Ramos (cell line): ENCODE data around the gene GOLT1A.
"Not testable (repeated sequence)": the region's sequence is repeated elsewhere in the genome, so short reads cannot be mapped to it uniquely, and the experiment has no call there.

Experiments used
- in situ Hi-C: fragments of 300-500 bp; cut with MboI; formaldehyde crosslinking; loops from one replicate; pipeline ENCODE4 v1.14.3; 2022; ENCODE audit warnings: low sequenced_read_pairs; ENCODE audit not compliant: unreplicated experiment

The GOLT1A gene

DNA sequence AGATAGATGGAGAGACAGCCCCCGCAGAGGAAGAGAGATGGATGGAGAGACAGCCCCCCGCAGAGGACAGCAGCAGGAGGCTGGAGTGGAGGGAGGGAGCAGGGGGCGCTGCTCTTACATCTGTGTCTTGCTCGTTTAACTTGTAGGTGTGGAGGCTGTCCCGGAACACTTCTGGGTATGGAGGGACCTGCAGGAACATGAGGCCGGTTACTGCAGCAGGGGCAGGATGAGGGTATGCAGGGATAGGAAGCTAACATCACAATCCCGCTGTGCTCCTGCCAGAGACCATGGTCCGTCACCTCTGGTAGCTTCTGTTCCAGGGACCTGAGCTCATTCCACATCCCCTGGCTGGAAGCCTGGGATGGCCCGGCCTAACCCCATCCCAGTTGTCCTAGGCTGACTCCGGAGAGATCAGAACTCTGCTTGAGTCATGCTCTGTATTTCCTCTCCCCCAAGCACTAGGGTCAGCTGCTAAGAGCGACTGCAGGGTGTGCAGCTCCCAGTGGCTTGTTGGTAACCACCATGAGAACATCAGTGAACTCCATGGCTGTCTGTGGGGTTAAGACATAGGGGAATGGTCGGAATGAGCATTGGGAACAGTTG lies 36.7 kb upstream of the GOLT1A start:
- in situ Hi-C loops: no loop called here

DNA sequence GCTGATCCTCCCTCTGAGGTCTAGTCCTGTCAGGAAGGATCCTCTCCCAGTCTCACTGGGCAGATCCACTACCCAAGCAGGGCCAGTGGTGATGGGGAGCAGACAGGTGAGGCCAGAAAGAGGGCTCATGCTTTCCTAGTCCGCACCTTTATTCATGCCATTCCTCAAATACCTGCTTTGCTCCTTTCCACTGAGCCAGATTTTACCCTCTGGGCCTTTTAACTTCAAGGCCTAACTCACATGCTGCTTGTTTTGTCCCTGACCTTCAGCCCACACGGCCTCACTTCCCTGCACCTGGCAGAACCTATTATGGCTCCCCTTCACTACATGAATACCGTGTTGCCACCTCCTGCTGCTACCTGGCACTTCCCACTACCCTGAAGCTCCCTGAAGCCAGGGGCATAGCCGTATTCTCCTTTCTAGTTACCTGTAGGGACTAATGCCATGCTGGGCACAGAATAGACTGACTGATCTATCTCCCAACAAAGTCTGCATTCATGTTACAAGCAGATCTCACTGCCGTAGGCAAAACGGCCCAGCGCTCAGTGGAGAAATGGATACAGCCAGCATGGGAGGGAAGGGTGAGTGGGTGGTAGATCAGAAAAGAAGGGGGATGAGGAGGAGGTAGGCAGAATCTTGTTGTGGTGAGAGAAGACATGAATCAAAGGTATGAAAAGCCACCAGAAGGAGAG lies 36.1 kb upstream of the GOLT1A start:
- in situ Hi-C loops: no loop called here

DNA sequence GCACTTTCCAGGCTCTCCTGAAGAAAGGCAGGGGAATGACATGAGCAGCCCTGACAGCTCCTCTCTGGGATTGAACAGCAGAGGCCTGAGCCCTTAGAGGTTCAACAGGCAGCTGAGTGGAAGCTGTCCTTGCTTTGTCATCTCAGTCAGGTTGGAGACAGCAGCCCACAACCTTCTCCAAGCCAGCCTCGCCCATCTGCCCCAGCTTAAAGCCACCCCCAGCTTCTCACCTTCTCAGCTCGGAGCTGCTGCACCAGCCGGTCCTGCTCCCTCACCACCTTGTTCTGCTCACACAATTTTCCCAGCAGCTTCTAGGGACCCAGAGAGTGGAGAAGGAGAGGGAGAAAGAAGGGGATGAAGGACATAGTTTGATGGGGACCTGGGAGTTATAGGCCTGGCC lies 35.2 kb upstream of the GOLT1A start:
- in situ Hi-C loops: no loop called here

DNA sequence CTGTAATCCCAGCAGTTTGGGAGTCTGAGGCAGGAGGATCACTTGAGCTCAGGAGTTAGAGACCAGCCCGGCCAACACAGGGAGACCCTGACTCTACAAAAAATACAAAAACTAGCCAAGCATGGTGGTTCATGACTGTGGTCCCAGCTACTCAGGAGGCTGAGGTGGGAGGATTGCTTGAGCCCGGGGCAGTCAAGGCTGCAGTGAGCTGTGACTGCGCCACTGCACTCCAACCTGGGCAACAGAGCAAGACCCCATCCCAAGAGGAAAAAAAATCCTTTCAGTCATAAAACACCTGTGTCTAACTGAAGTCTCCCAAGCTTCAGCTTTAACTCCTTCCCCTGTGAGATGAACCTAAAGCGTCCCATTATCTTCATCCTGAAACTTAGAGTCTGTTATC lies 33.1 kb upstream of the GOLT1A start:
- in situ Hi-C loops: no loop called here

DNA sequence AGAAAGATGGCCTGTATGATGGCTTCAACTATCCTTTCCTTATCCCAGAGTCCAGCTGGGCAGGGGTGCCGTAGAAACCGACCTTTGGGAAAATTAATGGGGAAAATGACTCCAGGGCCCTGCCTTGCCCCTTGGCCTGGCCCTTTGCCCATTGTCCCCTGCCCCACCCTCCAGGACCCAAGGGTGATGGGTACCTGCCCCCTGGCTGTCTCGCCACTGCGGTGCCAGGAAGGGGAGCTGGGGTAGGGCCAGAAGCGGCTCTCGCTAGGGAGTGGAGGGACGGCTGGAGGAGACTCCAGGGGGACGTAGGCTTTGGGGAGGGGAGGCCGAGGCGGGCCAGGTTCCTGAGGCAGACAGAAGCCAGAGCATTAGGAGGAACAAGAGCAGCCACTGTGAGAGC lies 29.1 kb upstream of the GOLT1A start:
- in situ Hi-C loops: no loop called here

DNA sequence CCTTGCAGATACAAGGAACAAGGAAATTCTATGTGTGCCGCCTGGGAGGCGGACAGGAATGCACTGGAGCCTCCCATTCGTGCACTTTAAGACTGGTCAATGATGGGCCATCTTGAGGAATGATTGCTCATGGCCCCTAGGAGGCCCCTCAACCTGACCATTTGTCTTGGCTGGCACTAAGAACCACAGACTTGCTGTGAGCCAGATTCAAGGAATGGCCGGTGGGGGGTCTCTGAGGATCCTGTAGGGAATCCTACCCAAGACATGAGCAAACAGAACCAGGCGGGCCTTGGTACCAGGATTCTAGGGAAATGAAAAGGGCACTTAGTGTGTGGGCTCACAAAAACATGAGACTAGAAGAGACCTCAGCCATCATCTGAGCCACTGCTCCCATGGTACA lies 28.1 kb upstream of the GOLT1A start:
- in situ Hi-C loops: no loop called here

DNA sequence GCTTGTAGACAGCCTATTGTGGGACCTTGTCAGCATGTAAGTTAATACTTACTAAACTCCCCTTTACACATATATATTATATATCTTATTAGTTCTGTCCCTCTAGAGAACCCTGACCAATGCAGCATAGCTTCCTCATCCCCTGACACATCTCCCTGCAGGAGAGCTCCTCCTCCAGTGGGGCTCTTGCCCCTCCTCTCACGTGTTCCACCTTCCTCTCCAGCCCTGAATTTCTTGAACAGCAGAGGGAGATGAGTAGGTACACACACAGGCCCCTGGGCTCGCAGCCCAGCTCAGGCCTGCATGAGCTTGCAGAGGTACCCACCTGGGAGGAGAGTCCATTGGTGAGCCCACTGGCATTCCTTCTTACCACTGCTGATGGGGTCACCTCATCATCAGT lies 27.3 kb upstream of the GOLT1A start:
- in situ Hi-C loops: no loop called here

DNA sequence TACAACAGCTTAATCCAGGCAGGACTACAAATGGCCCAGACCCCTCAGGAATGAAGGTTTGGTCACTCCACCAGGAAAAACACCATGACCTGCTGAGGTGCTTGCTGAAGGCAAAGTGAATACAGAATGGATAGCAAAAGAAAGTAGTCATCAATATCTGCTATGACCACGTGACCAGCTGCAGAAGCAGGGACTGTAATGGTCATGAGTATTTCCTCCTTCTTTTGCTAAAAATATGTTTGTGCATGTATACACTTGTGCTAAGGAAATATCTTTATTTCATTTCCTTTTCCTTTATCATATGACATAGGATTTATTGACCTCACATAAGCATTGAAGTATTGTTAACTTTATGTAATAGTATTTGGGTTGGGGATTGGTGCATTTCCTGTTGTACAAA lies 26.4 kb upstream of the GOLT1A start:
- in situ Hi-C loops: no loop called here

DNA sequence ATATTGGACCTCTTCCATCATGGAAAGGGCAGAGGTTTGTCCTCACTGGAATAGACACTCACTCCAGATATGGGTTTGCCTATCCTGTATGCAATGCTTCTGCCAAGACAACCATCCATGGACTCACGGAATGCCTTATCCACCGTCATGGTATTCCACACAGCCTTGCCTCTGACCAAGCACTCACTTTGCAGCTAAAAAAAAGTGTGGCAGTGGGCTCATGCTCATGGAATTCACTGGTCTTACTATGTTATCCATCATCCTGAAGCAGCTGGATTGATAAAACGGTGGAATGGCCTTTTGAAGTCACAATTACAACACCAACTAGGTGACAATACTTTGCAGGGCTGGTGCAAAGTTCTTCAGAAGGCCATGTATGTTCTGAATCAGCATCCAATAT lies 25.6 kb upstream of the GOLT1A start:
- in situ Hi-C loops: not testable (repeated sequence)

DNA sequence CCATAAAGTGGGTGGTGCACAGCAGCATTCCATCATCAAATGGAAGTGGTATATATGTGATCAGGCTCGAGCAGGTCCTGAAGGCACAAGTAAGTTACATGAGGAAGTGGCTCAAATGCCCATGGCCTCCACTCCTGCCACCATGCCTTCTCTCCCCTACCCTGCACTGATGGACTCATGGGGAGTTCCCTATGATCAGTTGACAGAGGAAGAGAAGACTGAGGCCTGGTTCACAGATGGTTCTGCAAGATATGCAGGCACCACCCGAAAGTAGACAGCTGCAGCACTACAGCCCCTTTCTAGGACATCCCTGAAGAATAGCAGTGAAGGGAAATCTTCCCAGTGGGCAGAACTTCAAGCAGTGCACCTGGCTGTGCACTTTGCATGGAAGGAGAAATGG lies 24.7 kb upstream of the GOLT1A start:
- in situ Hi-C loops: not testable (repeated sequence)

DNA sequence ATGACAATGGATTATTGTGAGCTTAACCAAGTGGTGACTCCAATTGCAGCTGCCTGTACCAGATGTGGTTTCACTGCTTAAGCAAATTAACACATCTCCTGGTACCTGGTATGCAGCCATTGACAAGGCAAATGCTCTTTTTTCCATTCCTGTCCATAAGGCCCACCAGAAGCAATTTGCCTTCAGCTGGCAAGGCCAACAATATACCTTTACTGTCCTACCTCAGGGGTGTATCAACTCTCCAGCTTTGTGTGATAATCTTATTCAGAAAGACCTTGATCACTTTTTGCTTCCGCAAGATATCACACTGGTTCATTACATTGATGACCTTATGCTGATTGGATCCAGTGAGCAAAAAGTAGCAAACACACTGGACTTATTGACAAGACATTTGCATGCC lies 23.7 kb upstream of the GOLT1A start:
- in situ Hi-C loops: not testable (repeated sequence)

DNA sequence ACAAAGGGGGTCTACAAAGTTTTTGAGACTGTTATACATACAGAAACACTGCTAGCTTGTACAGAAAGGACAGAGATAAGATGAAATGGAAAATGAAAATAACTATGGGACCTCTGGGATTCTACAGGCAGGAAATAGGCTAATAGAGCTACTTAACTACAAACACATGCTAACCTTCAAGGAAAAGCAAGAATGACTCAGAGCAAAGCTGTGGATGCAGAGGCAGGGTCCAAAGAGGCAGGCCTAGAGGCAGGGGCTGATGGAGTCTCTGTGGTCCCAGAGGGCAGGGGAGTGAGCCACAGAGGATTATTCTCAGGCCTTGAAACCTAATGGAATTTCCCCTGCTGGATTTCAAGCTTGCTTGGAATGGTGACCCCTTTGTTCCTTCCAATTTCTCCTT lies 18.7 kb upstream of the GOLT1A start:
- in situ Hi-C loops: no loop called here

DNA sequence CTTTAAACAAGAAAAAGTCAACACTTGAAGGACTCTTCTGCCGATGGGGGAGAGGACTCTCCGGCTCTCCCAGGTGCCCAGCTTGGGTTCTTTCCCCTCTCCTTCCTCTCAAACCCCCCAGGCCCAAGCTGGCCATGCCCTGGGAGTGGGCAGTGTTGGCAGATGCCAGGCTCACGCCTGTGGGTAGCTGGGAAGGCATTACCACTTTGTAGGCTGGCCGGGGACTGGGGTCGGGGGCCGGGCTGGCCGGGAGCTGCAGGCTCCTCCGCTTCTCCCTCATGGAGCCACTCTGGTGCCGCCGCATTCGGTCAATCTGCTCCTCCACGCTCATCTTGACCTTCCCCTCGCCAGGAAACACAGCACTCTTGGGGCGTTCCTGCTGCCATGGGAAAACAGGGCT lies 16.4 kb upstream of the GOLT1A start:
- in situ Hi-C loops: no loop called here

DNA sequence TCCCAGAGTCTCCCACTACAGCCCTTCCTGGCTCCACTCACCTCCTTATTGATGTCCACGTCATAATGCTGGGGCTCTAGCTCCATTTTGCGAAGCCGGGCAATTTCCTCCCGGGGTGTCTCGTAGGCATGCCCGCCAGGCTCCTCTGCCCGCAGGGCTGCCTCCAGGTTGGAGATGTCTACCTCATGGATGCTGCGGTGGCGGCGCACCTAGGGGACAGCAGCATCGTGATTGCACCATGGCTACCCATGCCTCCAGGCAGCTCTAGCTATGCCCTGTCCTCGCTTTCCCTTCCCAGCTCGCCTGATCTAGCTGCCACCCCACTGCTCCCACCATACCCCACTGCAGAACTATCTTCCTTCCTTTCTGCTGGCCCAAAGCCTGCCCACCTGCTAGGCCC lies 15.1 kb upstream of the GOLT1A start:
- in situ Hi-C loops: no loop called here

DNA sequence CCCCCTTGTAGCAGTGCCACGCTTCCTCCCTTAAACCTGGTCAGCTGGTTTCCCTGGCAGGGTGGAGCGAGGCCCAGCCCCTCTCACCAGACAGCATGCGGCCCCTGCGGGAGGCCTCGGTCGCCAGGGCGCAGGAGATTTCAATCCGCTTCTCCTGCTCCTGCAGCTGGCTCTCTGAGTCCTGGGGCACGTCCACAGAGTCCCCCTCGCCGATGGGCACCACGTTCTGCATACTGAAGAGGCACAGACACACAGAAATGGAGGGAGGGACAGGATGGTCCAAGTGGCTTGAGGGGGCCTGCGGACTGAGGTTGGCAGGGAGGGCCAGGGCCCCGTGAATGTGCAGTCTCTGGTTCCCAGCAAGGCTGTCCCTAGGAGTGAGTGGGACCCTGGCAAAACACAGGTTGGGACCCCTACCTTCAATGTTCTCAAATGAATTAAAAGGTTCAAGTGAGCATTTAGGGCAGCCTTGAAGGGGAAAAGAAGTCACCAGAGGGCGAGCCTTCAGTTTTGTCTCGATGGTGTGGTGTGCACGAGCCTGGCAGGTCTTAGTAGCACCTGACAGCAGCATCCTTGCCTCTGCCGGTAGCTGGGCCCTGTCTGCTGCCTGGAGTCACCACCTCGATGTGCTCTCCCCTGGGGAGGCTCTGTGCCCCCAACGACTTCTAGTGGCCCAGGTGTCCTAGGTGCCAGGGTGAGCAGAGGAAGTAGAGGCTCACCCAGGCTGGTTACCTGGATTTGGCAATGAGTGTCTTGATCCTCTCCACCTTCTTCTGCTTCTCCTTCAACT lies 14.4 kb upstream of the GOLT1A start:
- in situ Hi-C loops: no loop called here

DNA sequence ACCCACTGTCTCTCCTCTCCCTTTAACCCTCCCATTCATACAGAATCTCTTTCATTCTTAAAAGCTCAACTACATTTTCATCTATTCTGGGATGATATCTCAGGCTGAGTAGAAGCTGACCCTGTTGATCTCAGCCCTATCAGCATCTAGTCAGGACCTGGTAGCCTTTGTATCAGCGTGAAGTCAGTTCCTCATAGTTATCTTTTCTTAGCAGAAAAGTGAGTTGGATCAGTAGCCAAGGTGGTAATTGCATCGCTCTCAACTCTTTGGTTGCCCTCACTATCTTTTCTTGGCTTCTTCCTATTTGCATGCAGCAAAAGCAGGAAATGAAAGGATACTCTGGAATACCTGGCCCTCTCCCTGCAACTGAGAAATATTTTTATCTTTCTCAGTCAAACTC lies 13.6 kb upstream of the GOLT1A start:
- in situ Hi-C loops: no loop called here

DNA sequence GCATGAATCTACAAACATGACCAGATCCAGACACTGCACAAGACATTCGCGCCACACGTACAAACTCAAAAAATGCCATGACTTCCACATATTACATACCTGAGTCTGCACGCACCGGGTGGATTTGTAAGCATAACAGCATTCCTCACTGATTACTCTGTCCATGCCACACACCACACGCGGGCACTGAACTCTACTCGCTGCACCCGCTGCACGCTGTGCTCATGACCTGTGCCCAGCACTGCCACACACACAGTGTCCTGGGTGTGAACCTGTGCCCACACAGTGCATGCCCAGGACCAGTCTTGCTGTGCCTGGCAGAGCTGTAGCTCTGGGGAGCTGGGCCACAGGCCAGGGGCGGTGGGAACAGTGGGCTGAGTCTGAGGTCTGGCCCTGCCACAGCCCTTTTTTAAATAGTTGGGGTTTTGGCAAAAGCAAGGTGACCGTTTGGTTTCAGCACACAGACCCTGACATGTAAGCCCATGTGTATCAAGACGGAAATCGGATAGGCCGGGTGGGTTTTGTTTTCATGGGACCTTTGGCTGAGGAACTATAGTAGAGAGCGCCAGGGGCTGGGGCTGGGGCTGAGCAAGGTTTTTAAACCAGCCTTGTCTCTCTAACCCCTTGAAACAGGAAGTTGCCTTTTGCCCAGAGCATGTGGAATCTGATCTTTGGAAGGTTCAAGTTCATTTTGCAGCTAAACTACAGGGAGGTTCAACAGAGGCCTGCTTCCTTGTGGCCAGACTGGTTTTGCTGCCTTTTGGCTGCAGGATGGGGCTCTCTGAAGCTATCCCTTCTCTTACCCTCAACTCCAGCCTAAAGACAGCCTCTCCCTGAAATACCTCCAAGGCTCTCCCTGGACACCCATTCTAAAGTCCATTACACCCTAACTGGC lies 12.3 kb upstream of the GOLT1A start:
- in situ Hi-C loops: no loop called here

DNA sequence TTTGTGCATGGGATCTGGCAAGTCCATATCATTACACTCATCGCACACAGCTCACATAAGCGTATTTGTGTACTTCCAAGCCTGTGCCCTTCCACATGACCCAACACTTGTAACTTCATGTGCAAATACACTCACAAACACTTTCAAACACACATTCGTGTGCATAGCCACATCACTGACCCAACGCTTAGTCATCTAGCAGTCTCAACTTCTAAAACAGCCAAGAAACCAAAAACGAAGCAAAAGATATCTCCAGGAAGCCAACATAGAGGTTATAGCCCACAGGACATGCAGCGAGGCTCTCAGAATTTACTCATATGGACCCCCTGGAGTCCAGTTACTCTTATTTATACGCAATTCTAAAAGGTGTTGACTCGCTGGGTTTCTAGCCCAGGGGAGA lies 10.9 kb upstream of the GOLT1A start:
- in situ Hi-C loops: no loop called here

DNA sequence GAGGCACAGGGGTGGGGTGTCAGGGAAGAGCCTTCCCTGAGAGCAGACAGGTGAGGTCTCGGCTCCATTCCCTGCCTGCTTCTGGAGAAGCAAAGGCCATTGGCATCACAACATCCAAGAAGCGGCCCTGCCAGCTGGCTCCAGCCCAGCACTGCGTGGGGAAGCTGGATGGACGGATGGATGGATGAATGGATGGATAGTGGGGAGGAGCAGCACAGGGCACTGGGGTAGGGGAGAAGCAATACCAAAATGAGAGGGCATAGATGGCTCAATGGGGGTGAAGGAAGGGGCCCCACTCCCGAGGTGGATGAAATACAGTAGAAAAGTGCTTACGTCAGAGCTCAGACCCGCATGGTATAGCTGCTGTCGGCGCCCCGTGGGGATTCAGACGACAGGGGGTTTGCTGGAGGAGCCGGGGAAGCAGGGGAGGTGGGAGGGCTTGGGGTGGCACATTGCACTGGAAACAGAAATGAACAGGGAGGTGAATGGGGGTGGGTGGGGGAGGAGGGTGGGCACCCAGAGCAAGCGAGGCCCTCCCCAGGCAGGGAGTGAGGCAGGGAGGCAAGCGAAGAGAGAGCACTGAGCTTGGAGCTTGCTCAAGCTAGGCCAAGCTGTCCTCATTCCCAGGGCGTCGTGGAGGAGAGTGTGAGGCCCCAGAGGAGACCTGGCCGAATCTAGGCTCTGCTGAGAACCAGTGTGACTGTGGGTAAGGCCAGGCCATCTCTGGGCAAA lies 9.5 kb upstream of the GOLT1A start:
- in situ Hi-C loops: no loop called here

DNA sequence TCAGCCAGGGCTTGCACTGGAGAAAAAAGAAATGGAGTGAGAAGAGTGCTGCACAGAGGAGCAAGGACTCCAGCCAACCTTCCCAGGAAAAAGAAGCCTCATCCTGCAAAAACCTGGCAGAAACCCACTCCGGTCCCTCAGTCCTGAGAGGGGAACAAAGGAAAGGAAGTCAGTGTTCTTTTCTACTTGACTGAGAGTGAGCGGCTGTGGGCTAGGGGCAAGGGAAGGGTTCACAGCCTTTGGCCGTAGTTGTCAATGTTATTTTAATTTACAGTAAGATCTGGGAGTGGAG lies 8.9 kb upstream of the GOLT1A start:
- in situ Hi-C loops: no loop called here
